GM18502 (cell line): ENCODE measurements around the gene ATRNL1.

Experiments
- ATAC-seq: cut with Tn5 transposase; IDR thresholded peaks from one replicate; pipeline ENCODE4 v1.9.1; 2021; ENCODE audit warnings: mild to moderate bottlenecking; ENCODE audit not compliant: unreplicated experiment, poor library complexity

The ATRNL1 gene

DNA sequence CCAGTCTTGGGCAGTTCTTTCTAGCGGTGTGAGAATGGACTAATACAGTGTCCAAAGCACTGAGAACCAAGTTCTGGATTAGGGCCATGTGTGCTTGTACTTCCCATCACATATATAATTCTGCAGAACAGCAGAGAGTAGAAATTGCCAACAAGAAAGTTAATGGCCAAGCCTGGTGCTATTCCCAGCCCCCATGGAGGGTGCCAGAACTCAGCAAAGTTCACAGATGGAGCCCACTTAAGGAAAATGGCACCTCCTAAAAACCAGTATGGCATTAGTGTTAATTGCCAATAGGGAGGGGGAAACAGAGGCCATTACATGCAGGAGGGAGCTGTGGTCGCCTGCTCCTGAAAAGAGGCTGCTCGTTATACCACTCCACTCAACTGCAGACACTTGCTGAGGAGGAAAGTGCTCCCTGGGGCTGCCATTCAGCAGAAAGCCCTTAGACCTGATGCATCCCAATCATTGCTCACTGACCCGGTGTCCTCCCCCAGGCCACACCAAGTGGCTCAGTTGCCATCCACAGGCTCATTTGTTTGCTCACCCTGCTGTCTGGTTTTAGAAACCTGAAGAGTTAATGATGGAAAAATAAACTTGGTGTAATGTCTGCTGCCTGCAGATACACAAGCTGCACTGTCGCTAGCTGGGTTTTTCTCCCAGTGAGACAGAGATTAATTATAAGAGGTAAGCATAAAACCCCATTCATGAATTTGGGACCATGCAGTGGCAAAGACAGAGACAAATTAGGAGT is 899.2 kb downstream of the ATRNL1 start:
- ATAC-seq, result no peak

DNA sequence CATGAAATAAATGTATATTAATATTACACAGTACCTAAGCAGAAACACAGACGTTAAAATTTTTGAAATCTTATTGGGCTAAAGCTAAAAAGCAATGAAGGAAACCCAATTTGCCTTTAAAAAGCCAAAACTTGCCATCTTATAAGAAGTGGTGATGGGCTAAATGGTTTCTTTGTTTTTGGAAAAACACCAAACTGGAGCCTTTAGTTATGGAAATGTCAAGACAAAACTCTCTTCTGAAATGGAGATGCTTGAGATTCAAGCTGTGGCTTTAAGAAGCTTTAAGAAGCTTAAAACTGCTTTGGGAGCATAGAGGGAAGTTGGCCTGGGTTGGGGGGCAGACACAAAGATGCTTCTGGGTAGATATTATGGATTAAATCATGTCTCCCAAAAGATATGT is 902.9 kb downstream of the ATRNL1 start:
- ATAC-seq, result no peak

DNA sequence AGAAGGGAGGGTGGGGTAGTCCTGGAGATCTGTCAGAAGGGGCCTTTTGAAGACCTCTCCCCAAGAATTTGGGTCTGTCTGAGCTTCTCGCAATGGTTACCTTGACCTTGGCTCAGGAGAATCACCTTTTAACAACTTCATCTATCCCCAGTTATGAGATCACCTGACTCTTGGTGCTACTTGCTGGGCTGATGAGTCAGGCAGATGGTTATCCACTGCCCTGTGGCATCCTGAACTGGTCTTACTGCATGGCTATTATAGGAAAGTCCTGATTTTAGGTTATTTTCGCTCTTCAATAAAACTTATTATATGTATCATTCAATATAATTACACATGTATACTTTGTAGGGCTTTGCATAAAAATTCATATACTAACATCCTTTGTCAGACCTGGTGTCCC is 905.1 kb downstream of the ATRNL1 start:
- no peak for ATAC-seq
